OCI-LY3 (cell line): ENCODE results near the gene CBX1.

Source experiments
- EZH2phosphoT487 ChIP-seq: fragments of 200-600 bp; shearing (Covaris generic); IDR thresholded peaks from 2 replicates; pipeline ENCODE4 v1.6.1; 2018; ENCODE audit warnings: antibody characterized with exemption, mixed run types, low read depth
- TF ChIP-seq, protein P1 (sequence below): fragments of 200-600, 300-600 bp; sonication (generic); IDR thresholded peaks from 2 replicates; pipeline ENCODE4 v1.5.1; 2014; ENCODE audit warnings: antibody characterized with exemption, low read length, low read depth

DNA sequence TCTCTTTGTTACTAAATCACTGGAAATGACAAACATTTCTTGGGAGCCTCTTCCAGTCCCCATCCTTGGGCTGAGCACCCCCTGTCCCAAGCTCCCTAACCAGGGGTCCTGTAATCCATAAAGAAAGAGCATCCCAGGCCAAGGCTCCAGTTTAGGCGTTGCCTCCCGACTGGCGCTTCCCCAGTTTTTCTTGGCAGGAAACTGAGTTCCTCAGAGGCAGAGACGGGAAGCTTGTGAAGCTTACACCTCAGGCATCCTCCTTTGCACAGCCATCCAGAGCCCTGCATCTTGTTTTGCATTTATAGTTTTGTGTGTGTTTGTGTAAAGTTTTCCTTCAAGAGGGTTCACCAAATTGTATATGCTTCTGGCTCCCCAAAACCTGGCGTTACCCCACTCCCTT is 70.7 kb downstream of the CBX1 start:
- TF ChIP-seq, protein P1, sequence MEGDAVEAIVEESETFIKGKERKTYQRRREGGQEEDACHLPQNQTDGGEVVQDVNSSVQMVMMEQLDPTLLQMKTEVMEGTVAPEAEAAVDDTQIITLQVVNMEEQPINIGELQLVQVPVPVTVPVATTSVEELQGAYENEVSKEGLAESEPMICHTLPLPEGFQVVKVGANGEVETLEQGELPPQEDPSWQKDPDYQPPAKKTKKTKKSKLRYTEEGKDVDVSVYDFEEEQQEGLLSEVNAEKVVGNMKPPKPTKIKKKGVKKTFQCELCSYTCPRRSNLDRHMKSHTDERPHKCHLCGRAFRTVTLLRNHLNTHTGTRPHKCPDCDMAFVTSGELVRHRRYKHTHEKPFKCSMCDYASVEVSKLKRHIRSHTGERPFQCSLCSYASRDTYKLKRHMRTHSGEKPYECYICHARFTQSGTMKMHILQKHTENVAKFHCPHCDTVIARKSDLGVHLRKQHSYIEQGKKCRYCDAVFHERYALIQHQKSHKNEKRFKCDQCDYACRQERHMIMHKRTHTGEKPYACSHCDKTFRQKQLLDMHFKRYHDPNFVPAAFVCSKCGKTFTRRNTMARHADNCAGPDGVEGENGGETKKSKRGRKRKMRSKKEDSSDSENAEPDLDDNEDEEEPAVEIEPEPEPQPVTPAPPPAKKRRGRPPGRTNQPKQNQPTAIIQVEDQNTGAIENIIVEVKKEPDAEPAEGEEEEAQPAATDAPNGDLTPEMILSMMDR: no peak
- no peak for TF ChIP-seq EZH2phosphoT487
